ENCODE results near the gene TMOD1. TPM values are rescaled to one million over a fixed set of nuclear protein-coding genes. Genes with fewer than 3 reads are reported as not detected.

The TMOD1 gene
- total RNA-seq, 3 donors from 2014 or later (not counting 1 experiment from before 2014, with no cell fraction given) = 1.9 to 3.2 (median 2.0) TPM

DNA sequence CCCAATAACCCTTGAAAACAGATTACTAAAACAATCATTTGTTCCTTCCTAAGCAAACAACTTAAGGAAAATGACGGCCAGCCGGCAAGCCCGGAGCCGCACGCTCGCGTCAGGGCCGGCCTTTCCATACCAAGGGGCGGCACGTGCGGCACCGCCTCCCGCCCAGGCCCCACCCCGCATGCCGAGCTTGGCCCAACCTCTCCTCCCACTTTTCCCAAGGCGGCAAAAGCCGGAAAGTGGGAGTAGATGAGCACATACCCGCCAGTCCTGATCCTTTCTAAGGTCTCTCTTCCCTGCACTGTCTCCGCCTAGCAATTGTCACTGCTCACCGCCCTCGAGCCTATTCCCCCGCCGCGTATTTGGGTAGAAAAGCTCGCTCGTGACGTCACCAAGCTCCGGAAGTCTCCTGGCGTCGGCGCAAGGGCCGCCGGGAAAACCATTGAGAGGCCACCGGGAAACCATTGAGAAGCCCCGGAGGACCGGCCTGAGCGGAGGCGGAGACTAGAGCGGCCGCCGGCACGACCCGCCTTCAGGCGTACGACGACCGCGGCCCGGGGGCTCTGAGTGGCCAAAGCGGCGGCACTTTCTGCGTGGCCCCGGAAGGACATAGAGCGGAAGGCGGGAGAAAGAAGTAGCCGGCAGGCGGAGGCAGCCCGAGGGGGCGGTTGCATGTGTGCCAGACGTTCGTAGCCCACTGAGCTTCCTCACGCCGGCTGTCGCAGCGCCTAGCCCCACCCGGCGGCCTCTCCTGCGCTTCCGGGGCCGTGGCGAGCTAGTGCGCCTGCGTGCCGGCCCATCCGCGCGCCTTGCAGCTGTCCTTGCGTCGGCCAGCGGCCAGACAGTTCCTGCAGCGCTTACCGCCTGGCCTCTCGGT, 131.8 kb downstream of the TMOD1 start, which contains the start of the genes NCBP1 and TSTD2:
TSS of gene NCBP1 (plus strand) at position 837 of the 874 bp plus-strand sequence. CDS start 61 bp downstream, outside the sequence.
TSS of gene TSTD2 (minus strand) at position 384 of the 874 bp plus-strand sequence. CDS start 5,806 bp downstream, outside the sequence.
- peak within 1 kb of the TSS; percentile 94 for H3K4me3 Mint-ChIP-seq
- H3K27ac Mint-ChIP-seq = peak within 1 kb of the TSS; percentile 96 to 100
- Histone ChIP-seq H3K36me3 (ENCODE audit: control insufficient read depth, insufficient read depth, low read length) (no peaks in the 10 kb centered on the region), H3K4me1 (ENCODE audit: control insufficient read depth, insufficient read depth, low read length) (peaks cover 30% of the 10 kb centered on the region), H3K27me3 (ENCODE audit: control insufficient read depth, insufficient read depth, low read length) (no peaks in the 10 kb centered on the region), H3K27ac (ENCODE audit: low read length) (peak within 1 kb of the TSS; percentile 93), H3K4me3 (ENCODE audit: low read length) (peak within 1 kb of the TSS; percentile 91), H3K9me3 (ENCODE audit: control insufficient read depth, insufficient read depth, low read length) (no peaks in the 10 kb centered on the region)
- ATAC-seq (peak; percentile 84 to 96 (median 89)), DNase-seq (peak; percentile 93 to 98)
- under 1% methylated on average over 83 of the region's 83 CpGs for WGBS (ENCODE audit: insufficient coverage)
- intact Hi-C loops (cut with micrococcal nuclease) = loop anchor here (1.0 to 2.0 kb wide), 2 partner anchors 63 to 290 kb away; partner anchors contain the start of gene TRMO
- H3K9me3 Mint-ChIP-seq = no peaks in the 10 kb centered on the region
- peaks cover 45 to 65% of the 10 kb centered on the region in 2 donors for H3K4me1 Mint-ChIP-seq
- TF ChIP-seq CTCF (IDR thresholded peaks at IDR 0.05) = no peak
- no peaks in the 10 kb centered on the region for H3K27me3 Mint-ChIP-seq (ENCODE audit: low read depth in 2 of 2)
- no peaks in the 10 kb centered on the region for H3K36me3 Mint-ChIP-seq

- Mint-ChIP-seq H3K27ac (peak overlapping the region; percentile 96 to 100), H3K4me3 (peak overlapping the region; percentile 94), H3K36me3 (no peaks in the 10 kb centered on the region), H3K27me3 (ENCODE audit: low read depth in 2 of 2) (no peaks in the 10 kb centered on the region), H3K9me3 (no peaks in the 10 kb centered on the region), H3K4me1 (peaks cover 52 to 69% of the 10 kb centered on the region in 2 donors)
- under 1% methylated on average over 43 of the region's 43 CpGs for WGBS (ENCODE audit: insufficient coverage)
- Histone ChIP-seq H3K36me3 (ENCODE audit: control insufficient read depth, insufficient read depth, low read length) (no peaks in the 10 kb centered on the region), H3K9me3 (ENCODE audit: control insufficient read depth, insufficient read depth, low read length) (no peaks in the 10 kb centered on the region), H3K27ac (ENCODE audit: low read length) (peak overlapping the region; percentile 93), H3K4me3 (ENCODE audit: low read length) (peak overlapping the region; percentile 91), H3K27me3 (ENCODE audit: control insufficient read depth, insufficient read depth, low read length) (no peaks in the 10 kb centered on the region), H3K4me1 (ENCODE audit: control insufficient read depth, insufficient read depth, low read length) (peaks cover 30% of the 10 kb centered on the region)
- no peak for ATAC-seq
- peak in 1 of 2 donors; percentile 51 for DNase-seq
- intact Hi-C loops (cut with micrococcal nuclease) = loop anchor here (1.0 to 2.0 kb wide), 2 partner anchors 62 to 289 kb away; partner anchors contain the start of gene TRMO
- no peak for TF ChIP-seq CTCF (IDR thresholded peaks at IDR 0.05)
Measured at GRCh38 chr9:97633859-97634490, 132.5 kb downstream of the TMOD1 start.

DNA sequence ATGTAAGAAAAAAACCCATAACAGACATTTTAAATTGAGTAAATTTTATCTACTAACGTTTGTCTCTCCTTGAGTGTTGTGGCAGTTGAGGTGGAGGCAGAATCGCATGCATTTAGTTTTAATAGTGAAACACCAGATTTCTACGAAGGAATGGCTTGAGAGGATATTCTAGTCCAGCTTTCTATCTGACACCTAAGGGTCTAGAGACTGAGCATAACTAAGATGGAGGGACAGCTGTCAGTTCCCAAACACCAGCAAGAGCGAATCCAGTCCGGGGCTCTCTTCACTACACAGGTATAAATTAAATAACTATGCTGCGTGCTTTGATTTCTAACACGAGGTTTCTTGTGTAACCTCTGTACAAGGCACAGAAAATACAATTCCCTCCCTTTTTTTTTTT, 133.6 kb downstream of the TMOD1 start:
- no peak overlapping the region for H3K4me3 ChIP-seq (ENCODE audit: low read length)

More for the DNA sequence above, 133.6 kb downstream of the TMOD1 start:
- no peak for DNase-seq
- Mint-ChIP-seq H3K27ac (peak overlapping the region; percentile 96 to 100), H3K4me1 (peaks cover 59 to 66% of the 10 kb centered on the region in 2 donors), H3K9me3 (no peaks in the 10 kb centered on the region), H3K27me3 (ENCODE audit: low read depth in 2 of 2) (no peaks in the 10 kb centered on the region), H3K4me3 (no peak overlapping the region), H3K36me3 (no peaks in the 10 kb centered on the region)
- Histone ChIP-seq H3K36me3 (ENCODE audit: control insufficient read depth, insufficient read depth, low read length) (no peaks in the 10 kb centered on the region), H3K27ac (ENCODE audit: low read length) (no peak overlapping the region), H3K27me3 (ENCODE audit: control insufficient read depth, insufficient read depth, low read length) (no peaks in the 10 kb centered on the region), H3K9me3 (ENCODE audit: control insufficient read depth, insufficient read depth, low read length) (no peaks in the 10 kb centered on the region), H3K4me1 (ENCODE audit: control insufficient read depth, insufficient read depth, low read length) (peaks cover 30% of the 10 kb centered on the region)
- 82% methylated on average over 7 of the region's 7 CpGs for WGBS (ENCODE audit: insufficient coverage)
- ATAC-seq = no peak
- intact Hi-C loops (cut with micrococcal nuclease) = no loop called here
- TF ChIP-seq CTCF (IDR thresholded peaks at IDR 0.05) = no peak

Data from natural killer cell (primary cell).